Mononuclear cell (primary cell): ENCODE data around the gene TMEM120B. TPM values are rescaled to one million over a fixed set of nuclear protein-coding genes. Genes with fewer than 3 reads are reported as not detected.
"Not testable (repeated sequence)": the region's sequence is repeated elsewhere in the genome, so short reads cannot be mapped to it uniquely, and the experiment has no call there.

Source experiments
- H3K27me3 ChIP-seq: 2 replicates; pipeline ENCODE4 v1.6.0; 2011; ENCODE audit warnings: low read length, control low read depth; ENCODE audit not compliant: insufficient read depth
- H3K4me1 ChIP-seq: 2 replicates; pipeline ENCODE4 v1.5.1; 2011; ENCODE audit warnings: mild to moderate bottlenecking, low read length, control low read depth; ENCODE audit not compliant: insufficient read depth
- H3K4me3 ChIP-seq: 2 replicates; pipeline ENCODE4 v1.5.1; 2011; ENCODE audit warnings: mild to moderate bottlenecking, low read length, moderate library complexity
- H3K9me3 ChIP-seq: 2 replicates; pipeline ENCODE4 v1.5.1; 2011; ENCODE audit warnings: low read depth, mild to moderate bottlenecking, control low read depth, low read length
- total RNA-seq: library from RNA; depleted of rRNA; stranded (reverse); fragments of >200 nt; gene quantifications from one replicate; pipeline ENCODE4 v1.2.3, GENCODE V29; 2012

The TMEM120B gene
- total RNA-seq, 1 donor: 2.1 TPM

GRCh38 chr12:121784460-121784859 lies 71.9 kb downstream of the TMEM120B start:
- Histone ChIP-seq H3K4me3 (no peak overlapping the region), H3K4me1 (peaks cover 85% of the 10 kb centered on the region), H3K9me3 (no peaks in the 10 kb centered on the region), H3K27me3 (no peaks in the 10 kb centered on the region)

- Histone ChIP-seq H3K9me3 (no peaks in the 10 kb centered on the region), H3K4me3 (no peak overlapping the region), H3K27me3 (no peaks in the 10 kb centered on the region), H3K4me1 (peaks cover 96% of the 10 kb centered on the region)
These were observed 73.9 kb downstream of the TMEM120B start for GRCh38 chr12:121786440-121786825.

DNA sequence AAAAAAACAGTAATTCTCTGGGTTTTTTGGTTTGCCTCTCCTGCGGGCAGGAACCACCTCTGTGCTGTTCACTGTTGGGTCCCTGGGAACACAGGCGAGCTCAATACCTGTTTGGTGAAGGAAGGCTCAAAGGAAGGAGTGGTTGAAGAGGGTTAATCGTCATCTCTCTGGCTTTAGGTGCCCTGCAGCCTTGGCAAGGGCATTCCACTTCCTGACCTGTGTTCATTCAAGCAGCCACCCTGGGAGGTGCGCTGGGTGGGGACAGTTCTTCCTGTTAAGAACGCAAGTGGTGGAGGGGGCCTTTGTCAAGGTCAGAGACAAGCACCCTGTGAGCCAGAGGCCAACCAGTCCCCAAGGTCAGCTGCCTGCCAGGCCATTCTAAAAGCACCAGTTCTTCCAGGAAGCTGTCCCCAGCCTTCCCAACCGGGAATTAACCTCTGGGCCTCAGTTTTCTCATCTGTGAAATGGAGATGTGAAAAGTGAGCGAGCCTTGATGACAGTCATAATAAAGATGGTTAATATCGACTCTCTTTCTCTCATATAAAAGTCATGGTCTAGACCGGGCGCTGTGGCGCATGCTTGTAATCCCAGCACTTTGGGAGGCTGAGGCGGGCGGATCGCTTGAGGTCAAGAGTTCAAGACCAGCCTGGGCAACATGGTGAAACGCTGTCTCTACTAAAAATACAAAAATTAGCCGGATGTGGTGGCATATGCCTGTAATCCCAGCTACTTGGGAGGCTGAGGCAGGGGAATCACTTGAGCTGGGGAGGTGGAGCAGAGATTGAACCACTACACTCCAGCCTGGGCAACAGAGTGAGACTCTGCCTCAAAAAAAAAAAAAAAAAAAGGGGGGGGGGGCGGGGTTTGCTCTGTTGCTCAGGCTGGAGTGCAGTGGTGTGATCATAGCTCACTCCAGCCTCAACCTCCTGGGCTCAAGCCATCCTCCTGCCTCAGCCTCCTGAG lies 74.8 kb downstream of the TMEM120B start:
- H3K4me3 ChIP-seq: no peak overlapping the region
- H3K4me1 ChIP-seq: peaks cover 96% of the 10 kb centered on the region
- no peaks in the 10 kb centered on the region for H3K9me3 ChIP-seq
- no peaks in the 10 kb centered on the region for H3K27me3 ChIP-seq

GRCh38 chr12:121788176-121788818 lies 75.7 kb downstream of the TMEM120B start:
- Histone ChIP-seq H3K4me1 (peaks cover 96% of the 10 kb centered on the region), H3K4me3 (no peak overlapping the region), H3K9me3 (no peaks in the 10 kb centered on the region), H3K27me3 (no peaks in the 10 kb centered on the region)

- Histone ChIP-seq H3K4me1 (peaks cover 94% of the 10 kb centered on the region), H3K9me3 (no peaks in the 10 kb centered on the region), H3K27me3 (no peaks in the 10 kb centered on the region), H3K4me3 (peak overlapping the region; percentile 15)
These were observed 76.8 kb downstream of the TMEM120B start for GRCh38 chr12:121789233-121789781.

GRCh38 chr12:121789800-121790728 lies 77.5 kb downstream of the TMEM120B start:
- H3K27me3 ChIP-seq: no peaks in the 10 kb centered on the region
- H3K4me1 ChIP-seq: peaks cover 94% of the 10 kb centered on the region
- H3K4me3 ChIP-seq: peak overlapping the region; percentile 15
- no peaks in the 10 kb centered on the region for H3K9me3 ChIP-seq

DNA sequence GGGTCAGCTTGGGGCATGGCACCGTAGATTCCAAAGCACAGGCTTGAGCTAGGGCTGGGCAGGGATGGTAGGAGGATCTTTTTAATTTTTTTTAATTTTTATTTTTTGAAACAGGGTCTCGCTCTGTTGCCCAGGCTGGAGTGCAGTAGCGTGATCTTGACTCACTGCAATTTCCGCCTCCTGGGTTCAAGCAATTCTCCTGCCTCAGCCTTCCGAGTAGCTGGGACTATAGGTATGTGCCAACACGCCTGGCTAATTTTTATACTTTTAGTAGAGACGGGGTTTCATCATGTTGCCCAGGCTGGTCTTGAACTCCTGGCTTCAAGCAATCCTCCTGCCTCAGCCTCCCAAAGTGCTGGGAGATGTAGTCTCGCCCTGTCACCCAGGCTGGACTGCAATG lies 78.2 kb downstream of the TMEM120B start:
- not testable (repeated sequence) for H3K9me3 ChIP-seq, H3K27me3 ChIP-seq, H3K4me3 ChIP-seq
- peaks cover 95% of the 10 kb centered on the region for H3K4me1 ChIP-seq

- Histone ChIP-seq H3K27me3 (no peaks in the 10 kb centered on the region), H3K4me3 (peak overlapping the region; percentile 70), H3K4me1 (peaks cover 90% of the 10 kb centered on the region), H3K9me3 (no peaks in the 10 kb centered on the region)
These were observed 79.4 kb downstream of the TMEM120B start for GRCh38 chr12:121791671-121792551.

DNA sequence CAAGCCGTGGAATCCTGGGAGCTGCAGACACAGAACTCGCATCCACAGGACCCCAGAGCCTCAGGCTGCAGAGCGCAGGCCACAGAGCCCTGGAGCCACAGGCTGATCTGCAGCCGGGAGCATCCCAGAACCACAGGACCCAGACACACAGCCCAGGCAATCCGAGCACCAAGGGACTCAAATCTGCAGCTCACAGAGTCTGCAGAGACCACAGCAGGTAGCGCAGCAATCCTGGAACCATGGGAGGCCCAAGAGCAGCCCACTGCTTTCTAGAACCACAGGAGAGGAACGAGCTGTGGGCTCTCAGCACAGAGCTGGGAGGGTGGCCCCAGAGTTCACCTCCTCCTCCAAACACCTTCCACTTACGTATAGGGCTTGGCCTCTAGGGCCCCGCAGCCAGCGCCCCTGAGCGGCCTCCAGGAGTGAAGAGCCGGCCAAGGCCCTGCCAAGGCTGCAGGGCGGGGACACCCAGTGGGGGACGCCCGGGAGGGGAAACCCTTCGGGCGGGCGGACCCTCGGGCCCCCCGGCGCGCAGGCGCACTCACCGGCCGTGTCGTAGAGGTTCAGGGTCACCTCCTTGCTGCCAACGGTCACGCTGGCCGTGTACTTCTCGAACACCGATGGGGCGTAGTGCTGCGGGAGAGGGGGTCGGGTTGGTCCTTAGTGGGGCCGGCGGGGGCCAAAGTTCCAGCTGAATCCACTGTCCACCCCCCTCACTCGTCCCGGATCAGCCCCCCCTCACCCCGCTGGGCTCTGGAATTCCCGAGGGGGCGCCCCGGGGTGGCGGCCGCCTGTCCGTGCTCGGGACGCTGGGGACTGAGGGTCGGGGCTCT lies 80.3 kb downstream of the TMEM120B start:
- H3K27me3 ChIP-seq: no peaks in the 10 kb centered on the region
- peaks cover 91% of the 10 kb centered on the region for H3K4me1 ChIP-seq
- H3K9me3 ChIP-seq: no peaks in the 10 kb centered on the region
- peak overlapping the region; percentile 70 for H3K4me3 ChIP-seq

DNA sequence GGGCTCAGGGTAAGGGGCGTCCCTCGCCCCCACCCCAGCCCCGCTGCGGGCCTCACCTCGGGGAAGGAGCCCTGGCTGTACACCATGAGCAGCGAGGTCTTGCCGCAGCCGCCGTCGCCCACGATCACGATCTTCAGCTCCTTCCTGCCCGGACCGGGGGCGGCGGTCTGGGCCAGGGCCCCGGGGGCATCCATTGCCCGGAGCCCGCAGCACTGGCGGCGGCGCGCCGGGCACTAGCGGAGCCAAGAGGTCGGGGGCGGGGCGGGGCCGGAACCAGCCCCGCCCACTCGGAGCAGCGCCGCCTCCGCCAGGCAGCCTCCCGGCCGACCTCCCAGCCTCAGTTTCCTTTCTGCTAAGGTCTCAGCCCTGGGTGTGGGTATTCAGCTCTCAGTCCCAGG lies 80.9 kb downstream of the TMEM120B start, which contains the start of gene RHOF:
RHOF (minus strand) TSS at position 249 of the 398 bp plus-strand sequence; CDS start at position 194, 55 bp downstream.
- Histone ChIP-seq H3K9me3 (no peaks in the 10 kb centered on the region), H3K4me3 (peak within 1 kb of the TSS; percentile 70), H3K27me3 (no peaks in the 10 kb centered on the region), H3K4me1 (peaks cover 91% of the 10 kb centered on the region)

DNA sequence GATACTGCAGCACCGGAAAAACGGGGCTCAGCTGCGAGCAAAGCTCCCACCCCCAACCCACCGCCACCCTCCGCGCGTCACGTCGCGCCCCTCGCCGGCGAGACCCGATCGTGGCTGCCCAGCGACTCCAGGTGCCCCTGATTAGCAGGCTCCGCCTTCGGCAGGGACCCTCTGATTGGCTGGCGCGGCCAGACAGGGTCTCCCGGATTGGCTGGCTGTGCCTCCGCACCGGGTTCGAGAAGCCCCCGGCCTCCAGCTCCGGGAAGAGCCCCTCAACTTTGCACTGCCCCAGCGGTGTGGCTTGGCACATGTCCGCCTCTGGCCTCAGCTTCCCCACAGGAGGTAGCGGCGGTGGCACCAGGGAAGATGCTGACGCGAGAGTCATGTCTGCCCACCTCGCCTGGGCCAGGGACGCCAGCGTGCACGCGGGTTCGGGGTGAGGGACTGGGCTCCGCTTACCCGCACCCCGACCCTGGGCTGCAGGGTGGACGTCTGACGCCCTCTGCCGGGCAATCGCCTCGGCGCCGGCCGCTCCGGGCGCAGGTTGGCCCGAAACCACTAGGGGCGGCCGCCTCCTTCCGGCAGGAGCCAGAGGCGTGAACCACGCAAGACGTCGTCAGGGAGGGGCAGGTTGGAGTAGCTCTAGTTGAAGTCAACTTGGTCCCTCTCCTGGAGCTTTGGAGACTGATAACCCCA lies 81.4 kb downstream of the TMEM120B start:
- Histone ChIP-seq H3K4me1 (peaks cover 91% of the 10 kb centered on the region), H3K27me3 (no peaks in the 10 kb centered on the region), H3K9me3 (no peaks in the 10 kb centered on the region), H3K4me3 (peak overlapping the region; percentile 70)

GRCh38 chr12:121794534-121795033 lies 82.0 kb downstream of the TMEM120B start:
- H3K4me1 ChIP-seq: peaks cover 90% of the 10 kb centered on the region
- no peaks in the 10 kb centered on the region for H3K9me3 ChIP-seq
- no peak overlapping the region for H3K4me3 ChIP-seq
- H3K27me3 ChIP-seq: no peaks in the 10 kb centered on the region
